A673 (cell line): Measurements from ENCODE around the gene CMTM6. TPM values are rescaled to one million over a fixed set of nuclear protein-coding genes. Genes with fewer than 3 reads are reported as not detected.

Experiments used
- BruUV-seq: library from RNA; stranded (reverse); fragments of 400-500 nt; replicated peaks from 2 replicates; lab custom pipeline; 2021; lab: Mats Ljungman, UMichigan
- CTCF ChIA-PET: fragments of 300-600 bp; sonication (Branson Sonifier 250); formaldehyde crosslinking; loops from one replicate; lab custom pipeline; 2022; ENCODE audit warnings: antibody characterized with exemption; lab: Charles Lee
- POLR2A ChIA-PET: fragments of 300-600 bp; sonication (Branson Sonifier 250); formaldehyde crosslinking; loops from one replicate; lab custom pipeline; 2022; ENCODE audit warnings: antibody characterized with exemption; ENCODE audit not compliant: low non-redundant PET; lab: Charles Lee
- DNase-seq: peaks from one replicate; pipeline ENCODE4 v3.0.0-alpha.2; 2015; ENCODE audit warnings: low spot score
- H3K27ac ChIP-seq: fragments of 200-600 bp; sonication (generic); 2 replicates; pipeline ENCODE4 v1.5.1; 2016; ENCODE audit warnings: mixed run types, low read depth, mild to moderate bottlenecking, mixed read lengths, antibody characterized with exemption, low read length; ENCODE audit not compliant: poor library complexity, severe bottlenecking
- H3K27me3 ChIP-seq: fragments of 200-600 bp; sonication (generic); replicated peaks from 2 replicates; pipeline ENCODE4 v1.6.1; 2017; ENCODE audit warnings: mixed run types, low read depth, mild to moderate bottlenecking, mixed read lengths, antibody characterized with exemption, low read length; ENCODE audit not compliant: insufficient read depth, poor library complexity
- H3K36me3 ChIP-seq: fragments of 200-600 bp; sonication (generic); 2 replicates; pipeline ENCODE4 v1.6.1; 2016; ENCODE audit warnings: mixed run types, mild to moderate bottlenecking, mixed read lengths, antibody characterized with exemption, low read length; ENCODE audit not compliant: insufficient read depth, poor library complexity, severe bottlenecking
- H3K4me1 ChIP-seq: fragments of 200-600 bp; sonication (generic); 2 replicates; pipeline ENCODE4 v1.6.1; 2017; ENCODE audit warnings: mixed run types, mild to moderate bottlenecking, mixed read lengths, antibody characterized with exemption, low read length; ENCODE audit not compliant: insufficient read depth, poor library complexity, severe bottlenecking
- H3K4me3 ChIP-seq: fragments of 200-600 bp; sonication (generic); 2 replicates; pipeline ENCODE4 v1.5.1; 2016; ENCODE audit warnings: low read depth, mixed run types, mild to moderate bottlenecking, mixed read lengths, low read length; ENCODE audit not compliant: poor library complexity, severe bottlenecking
- H3K9me3 ChIP-seq: fragments of 200-600 bp; sonication (generic); 2 replicates; pipeline ENCODE4 v1.6.1; 2016; ENCODE audit warnings: mixed run types, low read depth, mild to moderate bottlenecking, mixed read lengths, antibody characterized with exemption, low read length; ENCODE audit not compliant: poor library complexity, severe bottlenecking
- EZH2 ChIP-seq: fragments of 200-600 bp; sonication (generic); IDR thresholded peaks from 2 replicates; pipeline ENCODE4 v1.6.1; 2017; ENCODE audit warnings: borderline replicate concordance, low read depth, mild to moderate bottlenecking, mixed read lengths, antibody characterized with exemption, low read length; ENCODE audit not compliant: poor library complexity, severe bottlenecking
- intact Hi-C: fragments of 100-400 bp; cut with micrococcal nuclease; formaldehyde crosslinking; loops from one replicate; pipeline ENCODE4 v1.10.0; 2022; ENCODE audit not compliant: unreplicated experiment
- total RNA-seq: library from RNA; stranded (reverse); gene quantifications from 2 replicates; pipeline ENCODE4 v1.2.3, GENCODE V29; 2021
- TF ChIP-seq, protein P1 (sequence below): fragments of 300-800, 200-600 bp; sonication (generic); conservative IDR thresholded peaks from 2 replicates; pipeline ENCODE4 v1.5.1; 2017; ENCODE audit warnings: low read depth, mild to moderate bottlenecking, antibody characterized with exemption, low read length, moderate library complexity, mixed read lengths

The CMTM6 gene
- total RNA-seq, 1 experiment from 2014 or later: 32.3 TPM

DNA sequence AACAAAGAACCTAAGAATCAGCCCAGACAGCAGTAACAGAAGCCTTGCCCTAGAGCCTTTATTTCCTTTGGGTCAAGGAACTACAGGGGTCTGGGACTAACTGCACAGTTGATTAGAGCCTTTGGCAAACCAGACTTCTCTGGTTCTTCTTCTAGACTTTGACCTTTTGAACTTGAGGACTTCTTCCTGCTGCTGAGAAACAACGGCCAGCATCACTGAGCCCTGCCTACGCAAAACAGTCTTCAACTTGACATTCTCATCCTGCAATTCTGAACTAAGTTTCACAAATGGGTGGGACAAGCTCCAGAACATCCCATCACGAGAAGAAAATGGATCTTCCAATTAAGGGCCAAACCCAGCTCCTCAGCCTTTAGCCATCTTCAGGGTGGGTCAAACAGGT is 31.4 kb downstream of the CMTM6 start:
- Histone ChIP-seq H3K36me3 (no peaks in the 10 kb centered on the region), H3K4me3 (no peak overlapping the region), H3K4me1 (no peaks in the 10 kb centered on the region), H3K9me3 (no peaks in the 10 kb centered on the region), H3K27me3 (no peaks in the 10 kb centered on the region), H3K27ac (no peak overlapping the region)
- TF ChIP-seq EZH2: no peak
- TF ChIP-seq, protein P1, sequence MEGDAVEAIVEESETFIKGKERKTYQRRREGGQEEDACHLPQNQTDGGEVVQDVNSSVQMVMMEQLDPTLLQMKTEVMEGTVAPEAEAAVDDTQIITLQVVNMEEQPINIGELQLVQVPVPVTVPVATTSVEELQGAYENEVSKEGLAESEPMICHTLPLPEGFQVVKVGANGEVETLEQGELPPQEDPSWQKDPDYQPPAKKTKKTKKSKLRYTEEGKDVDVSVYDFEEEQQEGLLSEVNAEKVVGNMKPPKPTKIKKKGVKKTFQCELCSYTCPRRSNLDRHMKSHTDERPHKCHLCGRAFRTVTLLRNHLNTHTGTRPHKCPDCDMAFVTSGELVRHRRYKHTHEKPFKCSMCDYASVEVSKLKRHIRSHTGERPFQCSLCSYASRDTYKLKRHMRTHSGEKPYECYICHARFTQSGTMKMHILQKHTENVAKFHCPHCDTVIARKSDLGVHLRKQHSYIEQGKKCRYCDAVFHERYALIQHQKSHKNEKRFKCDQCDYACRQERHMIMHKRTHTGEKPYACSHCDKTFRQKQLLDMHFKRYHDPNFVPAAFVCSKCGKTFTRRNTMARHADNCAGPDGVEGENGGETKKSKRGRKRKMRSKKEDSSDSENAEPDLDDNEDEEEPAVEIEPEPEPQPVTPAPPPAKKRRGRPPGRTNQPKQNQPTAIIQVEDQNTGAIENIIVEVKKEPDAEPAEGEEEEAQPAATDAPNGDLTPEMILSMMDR: no peak
- no TSS peak for BruUV-seq
- CTCF ChIA-PET: no interaction called here
- DNase-seq: no peak
- POLR2A ChIA-PET: no interaction called here
- intact Hi-C loops: no loop called here

DNA sequence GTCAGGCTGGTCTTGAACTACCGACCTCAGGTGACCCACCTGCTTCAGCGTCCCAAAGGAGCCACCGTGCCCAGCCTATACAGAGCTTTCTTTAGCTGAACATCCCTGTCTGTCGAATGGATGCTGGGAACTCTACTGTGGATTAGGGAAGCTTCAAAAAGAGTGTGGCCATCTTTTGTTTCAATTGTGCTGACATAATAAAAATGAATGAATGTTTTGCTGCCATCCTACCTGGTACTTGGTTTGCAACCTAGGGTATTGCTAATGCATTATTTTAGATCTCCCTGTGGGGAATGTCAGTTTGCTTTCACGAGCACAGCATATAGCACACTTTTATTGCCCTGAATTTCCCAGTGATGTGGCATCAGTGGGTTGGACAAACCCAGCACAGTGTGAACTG is 32.3 kb downstream of the CMTM6 start:
- H3K36me3 ChIP-seq: no peaks in the 10 kb centered on the region
- DNase-seq: no peak
- intact Hi-C loops: no loop called here
- no peaks in the 10 kb centered on the region for H3K4me1 ChIP-seq
- H3K27me3 ChIP-seq: no peaks in the 10 kb centered on the region
- H3K9me3 ChIP-seq: no peaks in the 10 kb centered on the region
- CTCF ChIA-PET: interaction anchor here (0.5 kb wide), 1 partner anchor 704 kb away, joined by 3 read pairs; no protein-coding TSS in a partner anchor
- no peak overlapping the region for H3K27ac ChIP-seq
- H3K4me3 ChIP-seq: no peak overlapping the region
- POLR2A ChIA-PET: no interaction called here
- BruUV-seq: no TSS peak
- TF ChIP-seq EZH2: no peak

DNA sequence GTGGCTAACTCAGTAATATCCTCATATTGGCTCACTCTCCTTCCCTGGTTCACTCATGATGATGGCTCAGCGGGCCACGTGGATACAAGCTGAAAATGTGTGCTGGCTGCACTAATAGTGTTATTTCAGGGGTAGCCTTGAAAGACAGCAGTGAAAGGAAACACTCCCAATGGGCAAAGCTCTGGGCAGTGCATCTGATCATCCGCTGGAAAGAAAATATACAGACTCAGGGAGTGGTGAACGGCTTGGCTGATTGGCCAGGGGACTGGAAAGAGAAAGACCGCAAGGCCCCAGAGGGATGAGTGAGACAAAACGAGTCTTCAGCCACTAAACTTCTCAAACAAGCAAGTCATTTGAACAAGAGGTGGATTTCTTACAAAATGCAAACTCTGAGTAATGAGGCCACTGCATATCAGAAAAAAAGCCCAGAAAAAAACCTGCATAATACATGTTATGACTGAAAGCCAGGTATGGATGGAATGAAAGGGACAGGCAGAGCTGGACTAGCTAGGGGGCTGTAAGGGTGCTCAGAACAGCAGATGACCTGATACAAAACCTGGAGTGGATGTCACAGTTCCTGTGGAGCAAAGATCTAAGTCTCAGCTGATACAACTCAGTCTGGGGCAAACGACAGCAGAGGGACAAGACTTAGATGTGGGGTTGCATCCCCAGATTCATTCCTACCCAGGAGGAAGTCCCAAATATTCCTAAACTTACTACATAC is 33.3 kb downstream of the CMTM6 start:
- intact Hi-C loops: loop anchor here (2.0 to 5.0 kb wide), 2 partner anchors 95 to 172 kb away; no protein-coding TSS in a partner anchor
- TF ChIP-seq EZH2: no peak
- TF ChIP-seq, protein P1: no peak
- ChIA-PET POLR2A (no interaction called here), CTCF (no interaction called here)
- H3K9me3 ChIP-seq: no peaks in the 10 kb centered on the region
- no TSS peak for BruUV-seq
- DNase-seq: no peak
- no peak overlapping the region for H3K4me3 ChIP-seq
- no peak overlapping the region for H3K27ac ChIP-seq
- H3K36me3 ChIP-seq: no peaks in the 10 kb centered on the region
- no peaks in the 10 kb centered on the region for H3K4me1 ChIP-seq
- H3K27me3 ChIP-seq: no peaks in the 10 kb centered on the region
